Aorta (tissue), 5 donors: ENCODE results near the gene BZW1. TPM values are rescaled to one million over a fixed set of nuclear protein-coding genes. Genes with fewer than 3 reads are reported as not detected.

Experiments used
- ATAC-seq: fragments of 200-7000 bp; cut with Tn5 transposase; one replicate; pipeline ENCODE4 v1.9.1; 2022; ENCODE audit warnings: moderate library complexity; ENCODE audit not compliant: low FRiP score
- DNase-seq, 2 donors: peaks; one replicate each; pipeline ENCODE4 v3.0.0-alpha.2; 2020
- H3K27ac ChIP-seq, 2 donors: one replicate each; pipeline ENCODE4 v1.5.1; 2013; ENCODE audit warnings: low read length in 2 of 2, mild to moderate bottlenecking in 2 of 2, moderate library complexity in 2 of 2, control low read depth in 1 of 2, inconsistent platforms in 1 of 2, low read depth in 1 of 2
- H3K27me3 ChIP-seq, 2 donors: one replicate each; pipeline ENCODE4 v1.6.1; 2013; ENCODE audit warnings: control low read depth in 1 of 2, low read length in 1 of 2, mild to moderate bottlenecking in 1 of 2, moderate library complexity in 1 of 2; ENCODE audit not compliant: insufficient read depth in 2 of 2, control insufficient read depth in 1 of 2
- H3K36me3 ChIP-seq, 2 donors: one replicate each; pipeline ENCODE4 v1.6.1; 2013; ENCODE audit warnings: control low read depth in 1 of 2, low read length in 1 of 2, mild to moderate bottlenecking in 1 of 2; ENCODE audit not compliant: insufficient read depth in 2 of 2, control insufficient read depth in 1 of 2
- H3K4me1 ChIP-seq, 2 donors: one replicate each; pipeline ENCODE4 v1.6.1; 2013; ENCODE audit warnings: low read length in 2 of 2, control low read depth in 1 of 2, mild to moderate bottlenecking in 1 of 2, moderate library complexity in 1 of 2; ENCODE audit not compliant: insufficient read depth in 2 of 2, control insufficient read depth in 1 of 2
- H3K4me3 ChIP-seq, 2 donors: one replicate each; pipeline ENCODE4 v1.5.1; 2013; ENCODE audit warnings: low read length in 2 of 2, control low read depth in 1 of 2, mild to moderate bottlenecking in 1 of 2
- H3K9me3 ChIP-seq: one replicate; pipeline ENCODE4 v1.6.1; 2013; ENCODE audit warnings: mild to moderate bottlenecking, low read length; ENCODE audit not compliant: control insufficient read depth
- WGBS, 2 donors: extraction: QIAGEN DNeasy Blood & Tissue Kit; methylation state at CpG; one replicate each; pipeline ENCODE4 v1.1.7; 2013; 5-methylcytosine and 5-hydroxymethylcytosine counted together
- intact Hi-C, 2 donors: fragments of 100-400 bp; cut with DNase I; formaldehyde crosslinking; loops; one replicate each; pipeline versions ENCODE4 v1.14.2 to v1.15.0; 2022
- polyA plus RNA-seq, 2 donors: library from polyadenylated mRNA; stranded (reverse); fragments of 200-250 nt; gene quantifications; one replicate each; pipeline ENCODE4 v1.2.3, GENCODE V29; 2013
- total RNA-seq, 2 donors: library from RNA; stranded (reverse); fragmentation: NEBNext Ultra II Directional; extraction: Animal tissue kit (Norgen Biotek cat#: 25700); gene quantifications; one replicate each; pipeline ENCODE4 v1.2.1, GENCODE V29; 2021
- donor health status: healthy with polysubstance abuse.
- donor health status: Bipolar disorder and iron deficiency.
- donor health status: DM: no; HTN: no; CAD: no.
- donor health status: DM: no; HTN: no; CAD: no.
- donor health status: DM: yes; HTN: yes; CAD: no.

BZW1 gene
- total and polyA plus RNA-seq, 4 donors = 73.1 to 250 (median 136) TPM

GRCh38 chr2:200772620-200773019 is 39.1 kb upstream of the BZW1 start:
- H3K4me3 ChIP-seq = no peak overlapping the region
- H3K27me3 ChIP-seq = no peaks in the 10 kb centered on the region
- intact Hi-C loops = no loop called here
- ATAC-seq (no peak), DNase-seq (no peak)
- no peaks in the 10 kb centered on the region for H3K36me3 ChIP-seq
- peaks cover 2% of the 10 kb centered on the region for H3K9me3 ChIP-seq
- no peak overlapping the region for H3K27ac ChIP-seq
- WGBS, 2 donors = 11 to 24% methylated on average over 2 of the region's 2 CpGs
- peaks cover 3% of the 10 kb centered on the region in 2 donors for H3K4me1 ChIP-seq

DNA sequence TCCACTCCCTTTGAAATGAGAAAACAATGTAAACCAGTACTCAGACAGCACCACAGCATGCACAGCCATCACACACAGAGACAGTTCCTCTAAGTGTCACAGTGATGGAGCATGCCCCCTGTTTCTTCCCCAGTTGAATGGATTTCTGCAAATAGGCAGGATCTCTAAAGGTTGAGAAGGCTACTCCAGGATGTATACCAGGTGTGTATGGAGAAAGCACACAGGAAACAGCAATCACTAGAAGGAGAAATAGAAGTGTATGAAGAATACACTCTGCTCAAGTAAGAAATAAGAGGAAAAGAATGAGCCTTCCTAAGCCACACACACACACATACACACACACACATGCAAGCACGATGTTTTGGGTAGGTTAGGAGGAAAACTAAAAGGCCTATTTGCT is 38.6 kb upstream of the BZW1 start:
- Histone ChIP-seq H3K27me3 (no peaks in the 10 kb centered on the region), H3K27ac (no peak overlapping the region), H3K4me1 (peaks cover 5 to 8% of the 10 kb centered on the region in 2 donors), H3K4me3 (no peak overlapping the region), H3K9me3 (peaks cover 2% of the 10 kb centered on the region), H3K36me3 (no peaks in the 10 kb centered on the region)
- ATAC-seq (no peak), DNase-seq (no peak)
- intact Hi-C loops = no loop called here
- WGBS, 2 donors = 100% methylated on average over 1 of the region's 1 CpG

DNA sequence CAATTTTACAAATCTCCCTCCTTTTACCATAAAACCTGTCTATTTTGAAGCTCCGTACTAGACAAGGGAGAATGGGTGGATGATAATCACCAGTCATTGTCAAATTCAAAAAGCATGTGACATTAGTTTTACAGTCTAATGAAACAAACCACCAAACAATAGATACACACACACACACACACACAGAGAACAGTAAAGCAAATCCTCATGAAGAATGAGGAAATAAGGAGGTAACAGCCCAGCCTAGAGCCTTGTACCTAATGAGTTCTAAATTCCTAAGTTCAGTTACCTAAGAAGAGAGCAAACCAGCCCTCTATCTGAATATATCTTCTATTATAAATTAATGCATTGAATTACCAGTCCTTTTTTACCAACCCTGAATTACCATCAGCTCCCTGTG is 36.8 kb upstream of the BZW1 start:
- intact Hi-C loops = no loop called here
- DNase-seq (no peak), ATAC-seq (no peak)
- no peaks in the 10 kb centered on the region for H3K27me3 ChIP-seq
- no peak overlapping the region for H3K27ac ChIP-seq
- peaks cover 2% of the 10 kb centered on the region for H3K9me3 ChIP-seq
- no peak overlapping the region for H3K4me3 ChIP-seq
- H3K36me3 ChIP-seq = no peaks in the 10 kb centered on the region
- peaks cover 5 to 11% of the 10 kb centered on the region in 2 donors for H3K4me1 ChIP-seq
- 98% methylated on average over 1 of the region's 1 CpG for WGBS, 2 donors

GRCh38 chr2:200777275-200777674 is 34.4 kb upstream of the BZW1 start:
- Histone ChIP-seq H3K4me1 (peaks cover 3 to 11% of the 10 kb centered on the region in 2 donors), H3K4me3 (no peak overlapping the region), H3K9me3 (peaks cover 2% of the 10 kb centered on the region), H3K36me3 (no peaks in the 10 kb centered on the region), H3K27me3 (no peaks in the 10 kb centered on the region), H3K27ac (no peak overlapping the region)
- no peak for DNase-seq
- no peak for ATAC-seq
- intact Hi-C loops = no loop called here

GRCh38 chr2:200778038-200778437 is 33.7 kb upstream of the BZW1 start:
- no peaks in the 10 kb centered on the region for H3K27me3 ChIP-seq
- H3K27ac ChIP-seq = no peak overlapping the region
- DNase-seq (no peak), ATAC-seq (peak; percentile 50)
- H3K9me3 ChIP-seq = peaks cover under 1% of the 10 kb centered on the region
- WGBS, 2 donors = 25 to 27% methylated on average over 7 of the region's 7 CpGs
- H3K4me1 ChIP-seq = peaks cover 3 to 11% of the 10 kb centered on the region in 2 donors
- H3K36me3 ChIP-seq = no peaks in the 10 kb centered on the region
- intact Hi-C loops = no loop called here
- no peak overlapping the region for H3K4me3 ChIP-seq

DNA sequence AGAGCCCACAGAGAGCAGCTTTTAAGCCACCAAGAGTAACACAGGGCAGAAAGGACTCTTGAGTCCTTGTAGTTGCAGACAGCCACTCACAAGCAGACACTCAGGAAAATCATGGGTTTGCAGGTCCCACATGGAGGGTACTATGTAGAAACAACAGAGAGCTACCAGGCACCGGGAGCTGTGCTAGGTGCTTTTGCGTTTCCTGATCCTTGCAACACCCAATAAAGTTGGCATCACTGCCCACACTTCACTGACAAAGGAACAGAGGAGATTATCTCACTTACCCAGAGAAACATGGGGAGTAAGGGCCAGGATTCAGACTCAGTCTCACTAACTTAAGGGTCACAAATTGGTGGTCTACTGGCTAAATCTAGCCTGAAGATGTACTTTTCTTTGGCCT is 32.5 kb upstream of the BZW1 start:
- intact Hi-C loops = no loop called here
- Histone ChIP-seq H3K27ac (no peak overlapping the region), H3K27me3 (no peaks in the 10 kb centered on the region), H3K9me3 (no peaks in the 10 kb centered on the region), H3K4me1 (peaks cover 3 to 11% of the 10 kb centered on the region in 2 donors), H3K36me3 (no peaks in the 10 kb centered on the region), H3K4me3 (no peak overlapping the region)
- DNase-seq (no peak), ATAC-seq (no peak)
- WGBS, 2 donors = 77 to 80% methylated on average over 2 of the region's 2 CpGs

DNA sequence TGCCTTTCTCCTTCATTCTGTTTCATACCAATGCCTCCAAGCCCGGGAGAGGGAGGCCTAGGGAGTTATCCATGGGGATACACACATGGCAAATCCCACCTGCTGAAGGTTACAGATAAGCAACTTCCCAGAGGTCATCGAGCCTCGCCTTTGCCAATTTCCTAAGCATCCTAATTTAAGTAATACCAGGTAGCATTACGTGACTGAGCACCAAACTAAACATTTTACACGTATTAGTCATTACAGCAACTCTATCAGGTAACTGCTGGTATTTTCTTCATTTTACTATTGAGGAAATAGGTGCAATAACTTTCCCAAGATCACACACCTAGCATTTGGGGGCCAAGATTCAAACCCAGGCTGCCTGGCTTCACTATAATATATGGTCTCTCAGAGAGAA is 30.1 kb upstream of the BZW1 start:
- intact Hi-C loops = no loop called here

DNA sequence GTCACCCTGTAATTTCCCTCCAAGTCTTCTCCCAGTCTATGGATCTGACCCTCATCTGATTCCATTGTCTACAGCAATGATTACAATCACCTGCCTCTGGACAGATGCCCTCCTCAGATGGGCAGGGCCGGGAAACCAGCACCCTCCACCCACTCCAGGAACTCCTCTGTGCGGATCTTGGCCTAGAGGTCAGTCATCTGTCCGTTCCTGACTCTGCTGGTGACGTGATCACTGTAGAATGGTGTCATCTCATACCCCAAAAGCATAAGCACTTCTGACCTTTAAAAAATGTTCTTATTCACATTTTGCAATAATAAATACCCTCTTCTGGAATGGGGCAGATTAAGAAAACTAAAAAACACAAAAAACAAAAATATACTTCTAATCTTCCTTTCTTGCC is 29.5 kb upstream of the BZW1 start:
- H3K36me3 ChIP-seq = no peaks in the 10 kb centered on the region
- intact Hi-C loops = no loop called here
- no peaks in the 10 kb centered on the region for H3K27me3 ChIP-seq
- DNase-seq (no peak), ATAC-seq (no peak)
- H3K4me1 ChIP-seq = peaks cover 3 to 11% of the 10 kb centered on the region in 2 donors
- H3K9me3 ChIP-seq = no peaks in the 10 kb centered on the region
- no peak overlapping the region for H3K27ac ChIP-seq
- 62 to 79% methylated on average over 4 of the region's 4 CpGs for WGBS, 2 donors
- H3K4me3 ChIP-seq = no peak overlapping the region

More for the DNA sequence above, 30.1 kb upstream of the BZW1 start:
- Histone ChIP-seq H3K4me3 (no peak overlapping the region), H3K36me3 (no peaks in the 10 kb centered on the region), H3K4me1 (peaks cover 3 to 11% of the 10 kb centered on the region in 2 donors), H3K9me3 (no peaks in the 10 kb centered on the region), H3K27me3 (no peaks in the 10 kb centered on the region), H3K27ac (no peak overlapping the region)
- no peak for ATAC-seq
- DNase-seq = no peak
- 89 to 92% methylated on average over 5 of the region's 5 CpGs for WGBS, 2 donors

GRCh38 chr2:200784215-200784614 is 27.5 kb upstream of the BZW1 start:
- Histone ChIP-seq H3K4me3 (no peak overlapping the region), H3K4me1 (no peaks in the 10 kb centered on the region), H3K27me3 (no peaks in the 10 kb centered on the region), H3K27ac (no peak overlapping the region), H3K9me3 (no peaks in the 10 kb centered on the region), H3K36me3 (no peaks in the 10 kb centered on the region)
- intact Hi-C loops = no loop called here
- ATAC-seq = no peak
- no peak for DNase-seq
